ENCODE measurements around the gene CACNB4.

DNA sequence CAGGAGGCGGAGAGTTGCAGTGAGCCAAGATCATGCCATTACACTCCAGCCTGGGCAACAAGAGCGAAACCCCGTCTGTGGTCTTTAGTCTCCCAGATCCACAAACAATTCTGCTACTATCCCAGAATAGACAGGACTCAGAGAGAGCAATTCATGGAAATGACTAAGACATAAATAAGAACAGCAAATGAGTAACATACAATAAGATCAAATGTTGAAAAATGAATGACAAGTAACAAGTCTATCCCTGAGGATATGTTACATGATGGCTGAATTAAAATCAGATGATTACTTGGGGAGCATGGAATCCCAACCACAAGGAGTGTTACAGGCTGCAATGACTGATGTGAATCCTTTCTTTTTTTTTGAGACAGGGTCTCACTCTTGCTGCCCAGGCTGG, 280.9 kb downstream of the CACNB4 start:
- TF ChIP-seq, protein P1, sequence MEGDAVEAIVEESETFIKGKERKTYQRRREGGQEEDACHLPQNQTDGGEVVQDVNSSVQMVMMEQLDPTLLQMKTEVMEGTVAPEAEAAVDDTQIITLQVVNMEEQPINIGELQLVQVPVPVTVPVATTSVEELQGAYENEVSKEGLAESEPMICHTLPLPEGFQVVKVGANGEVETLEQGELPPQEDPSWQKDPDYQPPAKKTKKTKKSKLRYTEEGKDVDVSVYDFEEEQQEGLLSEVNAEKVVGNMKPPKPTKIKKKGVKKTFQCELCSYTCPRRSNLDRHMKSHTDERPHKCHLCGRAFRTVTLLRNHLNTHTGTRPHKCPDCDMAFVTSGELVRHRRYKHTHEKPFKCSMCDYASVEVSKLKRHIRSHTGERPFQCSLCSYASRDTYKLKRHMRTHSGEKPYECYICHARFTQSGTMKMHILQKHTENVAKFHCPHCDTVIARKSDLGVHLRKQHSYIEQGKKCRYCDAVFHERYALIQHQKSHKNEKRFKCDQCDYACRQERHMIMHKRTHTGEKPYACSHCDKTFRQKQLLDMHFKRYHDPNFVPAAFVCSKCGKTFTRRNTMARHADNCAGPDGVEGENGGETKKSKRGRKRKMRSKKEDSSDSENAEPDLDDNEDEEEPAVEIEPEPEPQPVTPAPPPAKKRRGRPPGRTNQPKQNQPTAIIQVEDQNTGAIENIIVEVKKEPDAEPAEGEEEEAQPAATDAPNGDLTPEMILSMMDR (IDR thresholded peaks at IDR 0.05), result no peak
- TF ChIP-seq POLR2A (IDR thresholded peaks at IDR 0.05) (no peak), EP300 (IDR thresholded peaks at IDR 0.05) (no peak)

Measured in tibial nerve (tissue), 4 donors.